Natural killer cell treated with Interleukin-12 subunit alpha and Interleukin-12 subunit beta and Interleukin-15 and Interleukin-18, amount 100 ng/mL, for 72 hours (primary cell): ENCODE data around the gene TMEM61. TPM values are rescaled to one million over a fixed set of nuclear protein-coding genes. Genes with fewer than 3 reads are reported as not detected.
"Not testable (repeated sequence)": the region's sequence is repeated elsewhere in the genome, so short reads cannot be mapped to it uniquely, and the experiment has no call there.

Experiments
- ATAC-seq, 2 donors: fragments of 150-1000 bp; cut with Tn5 transposase in 1 of 2; sonication (Bioruptor Pico), chemical (Tn5 transposase) in 1 of 2; 2 replicates each; pipeline ENCODE4 v1.10.0; 2021
- DNase-seq: peaks from one replicate; pipeline ENCODE4 v3.0.0; 2022; ENCODE audit warnings: low spot score
- H3K27ac Mint-ChIP-seq, 2 donors: 1 replicate in 1 of 2; 2 replicates in 1 of 2; pipeline ENCODE4 v1.8.0; 2022; ENCODE audit warnings: mixed read lengths in 2 of 2, mild to moderate bottlenecking in 1 of 2, moderate library complexity in 1 of 2
- H3K27me3 Mint-ChIP-seq, 2 donors: 1 replicate in 1 of 2; 2 replicates in 1 of 2; pipeline ENCODE4 v1.8.0; 2022; ENCODE audit warnings: mixed read lengths in 2 of 2
- H3K36me3 Mint-ChIP-seq: one replicate; pipeline ENCODE4 v1.8.0; 2022; ENCODE audit warnings: mixed read lengths
- H3K4me1 Mint-ChIP-seq, 2 donors: 1 replicate in 1 of 2; 2 replicates in 1 of 2; pipeline ENCODE4 v1.8.0; 2022; ENCODE audit warnings: low read depth in 2 of 2, mixed read lengths in 2 of 2, mild to moderate bottlenecking in 1 of 2
- H3K4me3 Mint-ChIP-seq: one replicate; pipeline ENCODE4 v1.8.0; 2022; ENCODE audit warnings: mixed read lengths
- H3K9me3 Mint-ChIP-seq: 2 replicates; pipeline ENCODE4 v1.8.0; 2022; ENCODE audit warnings: mixed read lengths
- total RNA-seq, 2 donors: library from RNA; stranded (reverse); gene quantifications; one replicate each; pipeline ENCODE4 v1.2.3, GENCODE V29; 2022

Gene TMEM61
- total RNA-seq, 2 donors from 2014 or later: not detected

DNA sequence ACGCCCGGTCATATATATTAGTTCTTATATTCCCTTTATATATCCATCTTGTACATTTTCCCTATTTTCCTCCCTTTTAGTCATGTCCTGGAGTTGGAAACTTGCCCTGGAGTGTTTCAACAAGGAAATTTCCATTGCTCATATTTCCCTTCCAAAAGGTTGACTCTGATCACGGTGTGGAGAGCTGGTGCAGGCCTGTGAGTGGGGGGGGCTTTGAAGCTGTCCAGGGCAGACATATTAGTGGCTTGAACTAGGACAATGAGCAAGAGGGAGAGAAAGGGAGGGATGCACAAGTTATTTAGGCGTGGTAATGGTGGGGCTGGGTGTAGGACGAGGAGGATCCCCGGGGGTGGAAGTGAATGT lies 30.4 kb upstream of the TMEM61 start:
- Mint-ChIP-seq H3K4me1 (peaks cover 10 to 16% of the 10 kb centered on the region in 2 donors), H3K27ac (no peak overlapping the region), H3K9me3 (no peaks in the 10 kb centered on the region), H3K27me3 (no peaks in the 10 kb centered on the region), H3K36me3 (no peaks in the 10 kb centered on the region), H3K4me3 (no peak overlapping the region)
- no peak for DNase-seq
- ATAC-seq: no peak

GRCh38 chr1:54950369-54951163 lies 29.9 kb upstream of the TMEM61 start:
- ATAC-seq: peak; percentile 51 to 71
- no peak for DNase-seq
- H3K27me3 Mint-ChIP-seq: no peaks in the 10 kb centered on the region
- peaks cover 5 to 10% of the 10 kb centered on the region in 2 donors for H3K4me1 Mint-ChIP-seq
- H3K9me3 Mint-ChIP-seq: no peaks in the 10 kb centered on the region
- no peak overlapping the region for H3K4me3 Mint-ChIP-seq
- H3K27ac Mint-ChIP-seq: no peak overlapping the region
- H3K36me3 Mint-ChIP-seq: no peaks in the 10 kb centered on the region

DNA sequence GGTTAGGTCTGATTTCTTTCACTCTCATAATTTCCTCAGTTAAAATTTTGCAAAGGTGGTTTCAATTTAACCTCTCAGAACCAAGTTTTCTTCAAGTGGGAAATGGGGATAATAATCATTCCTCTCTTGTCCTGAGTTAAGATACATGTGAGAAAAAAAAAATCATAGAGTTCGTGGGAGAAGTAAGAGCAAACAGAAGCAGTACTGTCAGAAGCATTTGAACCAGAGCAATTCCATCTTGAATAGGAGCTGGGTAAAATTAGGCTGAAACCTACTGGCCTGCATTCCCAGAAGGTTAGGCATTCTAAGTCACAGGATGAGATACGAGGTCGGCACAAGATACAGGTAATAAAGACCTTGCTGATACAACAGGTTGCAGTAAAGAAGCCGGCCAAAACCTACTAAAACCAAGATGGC lies 28.6 kb upstream of the TMEM61 start:
- Mint-ChIP-seq H3K4me1 (peaks cover 5 to 8% of the 10 kb centered on the region in 2 donors), H3K27me3 (no peaks in the 10 kb centered on the region), H3K27ac (no peak overlapping the region), H3K4me3 (no peak overlapping the region), H3K9me3 (no peaks in the 10 kb centered on the region), H3K36me3 (no peaks in the 10 kb centered on the region)
- DNase-seq (no peak), ATAC-seq (no peak)

DNA sequence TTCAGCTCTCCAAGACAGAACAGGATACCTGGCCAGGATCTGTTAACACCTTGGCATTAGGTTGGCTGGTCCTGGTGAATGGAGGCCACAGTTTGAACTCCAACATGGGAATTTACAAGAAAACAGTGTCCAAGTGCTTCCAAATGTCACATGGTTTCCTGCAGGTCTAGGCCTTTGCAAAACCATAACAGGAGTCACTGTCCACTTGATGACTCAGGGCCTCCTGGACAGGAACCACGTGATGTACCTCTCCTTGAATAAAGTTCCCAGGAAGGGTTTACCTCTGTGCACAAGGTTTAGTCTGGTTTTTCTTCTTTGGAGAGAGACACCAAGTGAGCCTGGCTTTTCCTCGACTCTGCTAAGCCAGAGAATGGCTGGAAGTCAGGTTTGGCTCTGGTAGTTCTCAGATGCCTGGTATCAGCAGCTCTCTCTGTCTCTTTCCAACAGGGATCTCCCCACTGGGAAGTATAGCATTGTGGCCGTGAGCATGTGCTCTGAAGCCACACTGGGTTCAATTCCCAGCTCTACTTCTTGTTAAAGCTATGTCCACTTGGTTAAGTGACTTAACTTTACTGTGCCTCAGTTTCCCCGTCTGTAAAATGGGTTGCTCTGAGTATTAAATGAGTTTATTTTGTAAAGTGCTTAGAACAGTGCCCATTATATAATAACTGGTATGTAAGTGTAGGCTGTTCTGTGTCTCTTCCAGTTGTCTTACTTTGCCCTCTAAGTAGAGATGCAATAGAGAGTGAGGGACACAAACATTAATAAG lies 27.3 kb upstream of the TMEM61 start:
- peaks cover 5 to 8% of the 10 kb centered on the region in 2 donors for H3K4me1 Mint-ChIP-seq
- ATAC-seq (no peak), DNase-seq (no peak)
- H3K27ac Mint-ChIP-seq: no peak overlapping the region
- peaks cover 8% of the 10 kb centered on the region for H3K36me3 Mint-ChIP-seq
- H3K4me3 Mint-ChIP-seq: no peak overlapping the region
- peaks cover 2 to 6% of the 10 kb centered on the region in 2 donors for H3K27me3 Mint-ChIP-seq
- H3K9me3 Mint-ChIP-seq: no peaks in the 10 kb centered on the region

DNA sequence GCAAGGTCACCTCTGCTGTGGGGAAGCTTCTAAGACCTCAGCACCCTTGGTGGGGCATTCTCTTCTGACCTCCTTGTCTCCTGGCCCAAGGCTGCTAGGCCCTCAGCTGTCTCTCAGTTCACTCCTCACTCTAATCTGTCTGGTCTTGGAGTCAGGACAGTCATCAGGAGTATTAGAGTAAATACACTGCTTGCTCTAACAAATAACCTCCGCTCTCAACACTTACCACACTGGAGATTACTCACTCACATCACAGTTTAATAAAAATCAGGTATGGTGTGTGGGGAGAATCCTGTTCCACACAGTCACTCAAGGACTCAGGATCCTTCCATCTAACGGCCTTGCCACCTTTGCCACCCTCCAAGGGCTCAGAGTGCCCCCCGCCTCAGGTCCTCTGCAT lies 26.6 kb upstream of the TMEM61 start:
- peaks cover 11% of the 10 kb centered on the region for H3K36me3 Mint-ChIP-seq
- H3K27ac Mint-ChIP-seq: no peak overlapping the region
- peaks cover 4 to 8% of the 10 kb centered on the region in 2 donors for H3K4me1 Mint-ChIP-seq
- no peak for DNase-seq
- peaks cover 3 to 14% of the 10 kb centered on the region in 2 donors for H3K27me3 Mint-ChIP-seq
- no peak overlapping the region for H3K4me3 Mint-ChIP-seq
- H3K9me3 Mint-ChIP-seq: no peaks in the 10 kb centered on the region
- no peak for ATAC-seq

DNA sequence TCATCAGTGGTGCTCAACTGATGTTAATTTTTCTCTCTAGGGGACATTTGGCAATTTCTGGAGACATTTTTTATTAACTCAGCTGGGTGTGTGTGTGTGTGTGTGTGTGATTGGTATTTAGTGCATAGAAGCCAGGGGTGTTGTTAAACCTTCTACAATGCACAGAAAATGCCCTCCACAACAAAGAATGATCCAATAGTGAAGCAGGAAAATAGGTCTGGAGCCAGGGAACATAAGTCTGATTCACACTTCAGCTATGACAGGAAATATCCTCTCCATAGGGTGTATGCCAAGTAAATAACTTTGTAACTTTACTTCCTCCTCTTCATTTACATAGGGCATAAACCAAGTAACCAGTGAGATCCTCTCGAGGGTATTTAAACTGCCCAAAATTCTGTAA lies 25.1 kb upstream of the TMEM61 start:
- Mint-ChIP-seq H3K27ac (no peak overlapping the region), H3K4me3 (no peak overlapping the region), H3K9me3 (no peaks in the 10 kb centered on the region), H3K4me1 (peaks cover 0 to 4% of the 10 kb centered on the region in 2 donors), H3K36me3 (peaks cover 13% of the 10 kb centered on the region), H3K27me3 (peaks cover 7 to 16% of the 10 kb centered on the region in 2 donors)
- ATAC-seq: no peak
- no peak for DNase-seq

- Mint-ChIP-seq H3K36me3 (peaks cover 13% of the 10 kb centered on the region), H3K27ac (no peak overlapping the region), H3K9me3 (no peaks in the 10 kb centered on the region), H3K4me3 (no peak overlapping the region), H3K4me1 (no peaks in the 10 kb centered on the region), H3K27me3 (peaks cover 7 to 16% of the 10 kb centered on the region in 2 donors)
- no peak for ATAC-seq
- DNase-seq: no peak
Observed at GRCh38 chr1:54956726-54957125, 23.7 kb upstream of the TMEM61 start.

DNA sequence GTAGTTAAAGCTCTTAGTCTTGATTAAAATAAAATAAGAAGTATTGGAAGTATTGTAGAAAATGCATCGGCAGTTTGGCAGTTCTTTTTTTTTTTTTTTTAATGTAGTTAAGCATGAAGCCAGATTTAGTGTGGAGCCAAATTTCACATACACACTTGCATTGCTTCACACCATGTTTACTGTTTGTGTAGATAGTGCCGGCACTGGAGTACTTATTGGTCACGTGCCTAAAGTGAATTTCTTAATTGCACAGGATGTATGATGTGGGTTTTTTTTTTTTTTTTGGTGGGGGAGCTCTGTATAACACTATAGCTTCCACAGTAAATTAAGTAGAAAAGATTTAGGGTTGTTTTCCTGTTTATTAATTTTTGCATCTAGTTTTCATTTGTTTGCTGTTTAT lies 21.2 kb upstream of the TMEM61 start:
- Mint-ChIP-seq H3K4me1 (peaks cover 0 to 7% of the 10 kb centered on the region in 2 donors), H3K27me3 (peaks cover 7 to 16% of the 10 kb centered on the region in 2 donors), H3K4me3 (no peak overlapping the region), H3K9me3 (no peaks in the 10 kb centered on the region), H3K36me3 (peaks cover 13% of the 10 kb centered on the region), H3K27ac (no peak overlapping the region)
- ATAC-seq (no peak), DNase-seq (no peak)

- Mint-ChIP-seq H3K4me3 (no peak overlapping the region), H3K27ac (peak overlapping the region in 1 of 2 donors; percentile 11), H3K9me3 (peaks cover 4% of the 10 kb centered on the region), H3K4me1 (peaks cover 12 to 18% of the 10 kb centered on the region in 2 donors), H3K27me3 (peaks cover 9 to 13% of the 10 kb centered on the region in 2 donors), H3K36me3 (peaks cover 8% of the 10 kb centered on the region)
- DNase-seq (no peak), ATAC-seq (no peak)
Observed at GRCh38 chr1:54962612-54963395, 17.6 kb upstream of the TMEM61 start.

GRCh38 chr1:54963829-54964228 lies 16.6 kb upstream of the TMEM61 start:
- H3K4me1 Mint-ChIP-seq: peaks cover 12 to 18% of the 10 kb centered on the region in 2 donors
- not testable (repeated sequence) for ATAC-seq

DNA sequence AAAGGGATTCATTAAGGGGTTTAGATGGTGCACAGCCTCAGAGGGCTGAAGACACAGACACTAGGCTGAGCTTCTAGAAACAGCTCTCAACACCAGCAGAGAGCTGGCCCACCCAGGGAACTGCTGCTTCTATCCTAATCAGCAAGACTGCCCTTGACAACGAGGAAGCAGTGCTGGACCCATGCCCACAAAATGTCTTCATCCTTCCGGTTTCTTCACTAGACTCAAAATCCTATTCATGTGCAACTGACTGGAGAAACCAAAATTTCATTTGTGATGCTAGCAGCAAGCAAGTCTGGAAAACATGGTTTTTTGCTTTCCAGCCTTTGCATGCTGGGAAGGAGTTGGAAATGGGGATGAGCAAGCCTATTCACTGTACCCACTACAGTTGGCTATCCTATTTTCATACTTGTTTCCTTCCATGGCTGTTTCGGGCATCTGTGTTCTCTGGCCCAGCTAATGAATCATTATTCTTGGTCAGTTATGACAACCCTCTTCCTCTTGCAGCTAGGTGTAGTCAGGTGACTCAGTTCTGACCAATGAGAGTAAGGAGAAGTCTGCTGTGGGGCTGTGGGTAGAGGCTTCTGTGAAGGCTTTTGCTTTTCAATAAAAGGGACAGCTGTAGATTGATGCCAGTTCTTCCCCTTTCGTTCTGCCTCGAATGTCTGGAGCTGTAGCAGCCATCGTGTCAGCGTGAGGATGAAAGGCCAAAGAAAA lies 14.6 kb upstream of the TMEM61 start:
- ATAC-seq: peak; percentile 91 to 94
- peaks cover 9 to 10% of the 10 kb centered on the region in 2 donors for H3K27me3 Mint-ChIP-seq
- DNase-seq: no peak
- H3K36me3 Mint-ChIP-seq: no peaks in the 10 kb centered on the region
- peak overlapping the region; percentile 73 for H3K4me3 Mint-ChIP-seq
- peak overlapping the region; percentile 67 to 84 for H3K27ac Mint-ChIP-seq
- H3K4me1 Mint-ChIP-seq: peaks cover 12 to 18% of the 10 kb centered on the region in 2 donors
- H3K9me3 Mint-ChIP-seq: peaks cover 4% of the 10 kb centered on the region

More at GRCh38 chr1:54963829-54964228, 16.6 kb upstream of the TMEM61 start:
- H3K4me3 Mint-ChIP-seq, H3K36me3 Mint-ChIP-seq, DNase-seq, H3K9me3 Mint-ChIP-seq, H3K27me3 Mint-ChIP-seq, H3K27ac Mint-ChIP-seq: not testable (repeated sequence)

DNA sequence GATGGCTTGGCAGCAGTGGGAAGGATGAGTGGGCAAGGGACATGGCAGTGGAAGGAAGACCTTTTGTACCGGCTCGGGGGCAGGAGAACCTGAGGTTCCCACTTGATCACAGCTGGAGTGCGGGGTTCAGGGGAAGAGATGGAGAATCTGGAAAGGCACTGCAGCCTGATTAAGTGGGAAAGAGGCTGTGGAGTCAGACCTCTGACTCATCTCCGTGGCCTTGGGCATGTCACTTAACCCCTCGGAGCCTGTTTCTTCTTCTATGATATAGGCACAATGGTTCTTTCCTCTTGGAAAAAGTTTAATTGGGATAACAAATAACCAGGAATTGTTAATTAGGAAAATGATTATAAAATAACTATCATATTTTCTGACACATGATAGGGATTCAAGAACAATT lies 13.1 kb upstream of the TMEM61 start:
- Mint-ChIP-seq H3K4me1 (peaks cover 18% of the 10 kb centered on the region in 2 donors), H3K27ac (no peak overlapping the region), H3K36me3 (no peaks in the 10 kb centered on the region), H3K27me3 (peaks cover 9 to 14% of the 10 kb centered on the region in 2 donors), H3K9me3 (peaks cover 4% of the 10 kb centered on the region), H3K4me3 (no peak overlapping the region)
- ATAC-seq (no peak), DNase-seq (no peak)

DNA sequence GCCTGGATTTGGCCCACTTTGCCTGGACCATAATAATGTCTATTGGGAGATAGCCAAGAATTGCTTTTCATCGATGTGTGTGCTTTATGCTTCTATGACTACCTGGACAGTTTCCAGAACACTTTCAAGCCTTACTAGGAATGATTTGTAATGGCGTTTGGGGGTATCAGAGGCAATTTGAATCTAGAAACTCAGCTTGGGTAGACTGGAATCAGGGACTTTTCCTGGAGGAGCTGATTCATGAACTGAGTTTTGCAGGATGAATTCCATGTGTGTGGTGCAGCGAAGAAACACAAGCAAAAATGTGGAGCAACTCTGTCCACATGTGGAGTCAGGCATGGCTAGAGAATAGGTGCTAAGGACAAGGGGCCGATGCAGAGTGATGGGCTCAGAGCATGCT lies 11.9 kb upstream of the TMEM61 start:
- ATAC-seq (no peak), DNase-seq (no peak)
- no peak overlapping the region for H3K27ac Mint-ChIP-seq
- H3K9me3 Mint-ChIP-seq: peaks cover 4% of the 10 kb centered on the region
- no peak overlapping the region for H3K4me3 Mint-ChIP-seq
- H3K36me3 Mint-ChIP-seq: no peaks in the 10 kb centered on the region
- H3K4me1 Mint-ChIP-seq: peaks cover 11 to 18% of the 10 kb centered on the region in 2 donors
- peaks cover 20 to 22% of the 10 kb centered on the region in 2 donors for H3K27me3 Mint-ChIP-seq
